Testis (tissue), 2 donors: ENCODE data around the gene TBC1D1.

Experiments
- POLR2A ChIP-seq: fragments of 450-650 bp; IDR thresholded peaks from one replicate; pipeline ENCODE4 v1.6.1; 2017; ENCODE audit warnings: antibody characterized with exemption, mild to moderate bottlenecking, moderate library complexity
- TF ChIP-seq, protein P1 (sequence below), 3 experiments: fragments of 450-650 bp in 2 of 3; fragments of 200-600 bp in 1 of 3; sonication (generic) in 1 of 3; IDR thresholded peaks; one replicate each; pipeline ENCODE4 v1.5.1; 2016 to 2019; ENCODE audit warnings: antibody characterized with exemption in 3 of 3, mild to moderate bottlenecking in 2 of 3, moderate library complexity in 1 of 3

DNA sequence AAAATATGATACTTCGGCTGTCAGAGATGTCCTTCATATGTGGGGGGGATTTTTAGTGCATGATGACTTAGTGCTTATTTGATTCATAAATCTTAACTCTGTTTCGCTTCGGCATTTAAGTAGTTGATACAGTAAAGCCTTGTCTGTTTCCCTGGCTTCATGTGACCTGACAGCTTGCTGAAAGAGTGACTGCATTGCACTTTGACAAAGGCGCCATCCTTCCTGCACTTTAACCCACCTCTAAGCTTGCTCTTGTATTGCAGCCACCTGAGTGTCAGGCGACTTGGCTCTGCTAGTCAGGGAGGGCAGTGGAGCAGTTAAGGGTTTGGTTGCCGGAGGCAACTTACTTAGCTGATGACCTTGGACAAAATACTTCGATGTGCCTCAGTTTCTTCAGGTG lies 134.8 kb downstream of the TBC1D1 start:
- TF ChIP-seq, protein P1, sequence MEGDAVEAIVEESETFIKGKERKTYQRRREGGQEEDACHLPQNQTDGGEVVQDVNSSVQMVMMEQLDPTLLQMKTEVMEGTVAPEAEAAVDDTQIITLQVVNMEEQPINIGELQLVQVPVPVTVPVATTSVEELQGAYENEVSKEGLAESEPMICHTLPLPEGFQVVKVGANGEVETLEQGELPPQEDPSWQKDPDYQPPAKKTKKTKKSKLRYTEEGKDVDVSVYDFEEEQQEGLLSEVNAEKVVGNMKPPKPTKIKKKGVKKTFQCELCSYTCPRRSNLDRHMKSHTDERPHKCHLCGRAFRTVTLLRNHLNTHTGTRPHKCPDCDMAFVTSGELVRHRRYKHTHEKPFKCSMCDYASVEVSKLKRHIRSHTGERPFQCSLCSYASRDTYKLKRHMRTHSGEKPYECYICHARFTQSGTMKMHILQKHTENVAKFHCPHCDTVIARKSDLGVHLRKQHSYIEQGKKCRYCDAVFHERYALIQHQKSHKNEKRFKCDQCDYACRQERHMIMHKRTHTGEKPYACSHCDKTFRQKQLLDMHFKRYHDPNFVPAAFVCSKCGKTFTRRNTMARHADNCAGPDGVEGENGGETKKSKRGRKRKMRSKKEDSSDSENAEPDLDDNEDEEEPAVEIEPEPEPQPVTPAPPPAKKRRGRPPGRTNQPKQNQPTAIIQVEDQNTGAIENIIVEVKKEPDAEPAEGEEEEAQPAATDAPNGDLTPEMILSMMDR (IDR thresholded peaks at IDR 0.05) = no peak
- no peak for TF ChIP-seq POLR2A
